ENCODE measurements around the gene DCTN5. TPM values are rescaled to one million over a fixed set of nuclear protein-coding genes. Genes with fewer than 3 reads are reported as not detected.
A peak's percentile ranks its signal among the peaks of the same experiment; 100 is the strongest.

The DCTN5 gene
- total and polyA plus RNA-seq, 2 of the 13 experiments (the other 11 are each of a cell fraction or from before 2014, with no cell fraction given): 105 to 207 TPM

DNA sequence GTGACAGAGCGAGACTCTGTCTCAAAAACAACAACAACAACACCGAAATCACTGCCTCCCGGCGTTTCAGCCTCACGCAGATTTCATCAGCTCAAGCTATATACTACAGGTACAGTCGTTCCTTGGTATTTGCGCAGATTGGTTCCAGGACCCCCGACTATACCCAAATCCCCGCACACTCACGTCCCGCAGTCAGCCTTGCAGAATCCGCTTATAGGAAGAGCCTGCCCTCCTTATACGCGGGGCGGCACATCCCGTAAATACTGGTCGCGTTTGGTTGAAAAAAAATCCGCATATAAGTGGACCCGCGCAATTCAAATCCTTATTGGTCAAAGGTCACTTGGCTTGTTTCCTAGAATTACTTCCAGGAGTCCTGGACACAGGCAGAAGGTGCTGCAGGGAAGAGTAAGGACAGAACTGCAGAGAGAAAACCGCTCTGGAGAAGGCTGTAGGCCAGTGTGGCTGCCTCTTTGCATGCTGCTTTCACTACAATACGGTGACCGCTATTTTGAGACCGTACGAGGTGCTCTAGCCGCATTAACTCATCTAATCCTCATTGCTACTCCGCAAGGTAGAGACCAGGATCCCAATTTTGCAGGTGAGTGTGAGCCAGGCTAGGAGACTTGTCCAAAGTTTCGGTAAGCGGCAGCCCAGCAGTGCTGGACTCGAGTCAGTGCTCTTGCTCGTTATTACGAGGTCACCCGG lies 45.9 kb upstream of the DCTN5 start (continued):
- TF ChIP-seq ATM (IDR thresholded peaks at IDR 0.05; ENCODE audit: borderline replicate concordance): no peak
- no peak; the same call in 1 of the 2 replicates for TF ChIP-seq ZNF264 (CRISPR knock-in tag; IDR thresholded peaks at IDR 0.05)
- TF ChIP-seq BORCS8-MEF2B (CRISPR knock-in tag; IDR thresholded peaks at IDR 0.05): no peak
- no peak for TF ChIP-seq MXI1 (IDR thresholded peaks at IDR 0.05; ENCODE audit: borderline replicate concordance, low read depth, low read length)
- no peak for TF ChIP-seq IRF2 (CRISPR knock-in tag; IDR thresholded peaks at IDR 0.05)
- peak; percentile 3; the same call in 1 of the 2 replicates for TF ChIP-seq FOSL2 (CRISPR knock-in tag; IDR thresholded peaks at IDR 0.05)
- no peak for TF ChIP-seq ZNF343 (CRISPR knock-in tag; IDR thresholded peaks at IDR 0.05)
- TF ChIP-seq EHMT2 (IDR thresholded peaks at IDR 0.05; ENCODE audit: borderline replicate concordance, low read depth, low read length): no peak
- no peak for TF ChIP-seq DR1 (CRISPR knock-in tag; IDR thresholded peaks at IDR 0.05)
- TF ChIP-seq RORA (CRISPR knock-in tag; IDR thresholded peaks at IDR 0.05): no peak
- no peak for TF ChIP-seq MED13 (CRISPR knock-in tag; IDR thresholded peaks at IDR 0.05)
- TF ChIP-seq ATF7 (IDR thresholded peaks at IDR 0.05): no peak
- TF ChIP-seq ATF7 (CRISPR knock-in tag; IDR thresholded peaks at IDR 0.05): no peak; the same call in 1 of the 2 replicates
- no peak for TF ChIP-seq MIXL1 (CRISPR knock-in tag; IDR thresholded peaks at IDR 0.05)
- no peak for TF ChIP-seq NRL (CRISPR knock-in tag; IDR thresholded peaks at IDR 0.05; ENCODE audit: borderline replicate concordance)
- TF ChIP-seq ZNF724P (CRISPR knock-in tag; IDR thresholded peaks at IDR 0.05; ENCODE audit: borderline replicate concordance): no peak
- no peak for TF ChIP-seq CTCF (CRISPR knock-in tag; IDR thresholded peaks at IDR 0.05)
- no peak for TF ChIP-seq CREM (IDR thresholded peaks at IDR 0.05)
- no peak for TF ChIP-seq CREM (CRISPR knock-in tag; IDR thresholded peaks at IDR 0.05)
- TF ChIP-seq ZNF569 (CRISPR knock-in tag; IDR thresholded peaks at IDR 0.05; ENCODE audit: borderline replicate concordance): no peak
- no peak for TF ChIP-seq ZNF629 (CRISPR knock-in tag; conservative IDR thresholded peaks at IDR 0.05)
- no peak for TF ChIP-seq PAF1 (CRISPR knock-in tag; IDR thresholded peaks at IDR 0.05)
- TF ChIP-seq ZFP41 (CRISPR knock-in tag; IDR thresholded peaks at IDR 0.05; ENCODE audit: borderline replicate concordance): no peak
- TF ChIP-seq, protein P1, sequence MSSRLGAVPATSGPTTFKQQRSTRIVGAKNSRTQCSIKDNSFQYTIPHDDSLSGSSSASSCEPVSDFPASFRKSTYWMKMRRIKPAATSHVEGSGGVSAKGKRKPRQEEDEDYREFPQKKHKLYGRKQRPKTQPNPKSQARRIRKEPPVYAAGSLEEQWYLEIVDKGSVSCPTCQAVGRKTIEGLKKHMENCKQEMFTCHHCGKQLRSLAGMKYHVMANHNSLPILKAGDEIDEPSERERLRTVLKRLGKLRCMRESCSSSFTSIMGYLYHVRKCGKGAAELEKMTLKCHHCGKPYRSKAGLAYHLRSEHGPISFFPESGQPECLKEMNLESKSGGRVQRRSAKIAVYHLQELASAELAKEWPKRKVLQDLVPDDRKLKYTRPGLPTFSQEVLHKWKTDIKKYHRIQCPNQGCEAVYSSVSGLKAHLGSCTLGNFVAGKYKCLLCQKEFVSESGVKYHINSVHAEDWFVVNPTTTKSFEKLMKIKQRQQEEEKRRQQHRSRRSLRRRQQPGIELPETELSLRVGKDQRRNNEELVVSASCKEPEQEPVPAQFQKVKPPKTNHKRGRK (CRISPR knock-in tag; IDR thresholded peaks at IDR 0.05): no peak
- TF ChIP-seq ZMYM4 (CRISPR knock-in tag; IDR thresholded peaks at IDR 0.05): no peak
- TF ChIP-seq ZBTB8A (CRISPR knock-in tag; IDR thresholded peaks at IDR 0.05; ENCODE audit: borderline replicate concordance, low read depth): no peak
- TF ChIP-seq ZNF33A (CRISPR knock-in tag; IDR thresholded peaks at IDR 0.05; ENCODE audit: borderline replicate concordance): peak; percentile 79; the same call in 1 of the 2 replicates
- TF ChIP-seq YEATS2 (CRISPR knock-in tag; IDR thresholded peaks at IDR 0.05; ENCODE audit: borderline replicate concordance): no peak
- no peak for TF ChIP-seq FOXJ3 (CRISPR knock-in tag; IDR thresholded peaks at IDR 0.05; ENCODE audit: borderline replicate concordance)
- TF ChIP-seq RFX3 (CRISPR knock-in tag; IDR thresholded peaks at IDR 0.05): no peak
- TF ChIP-seq ISL2 (CRISPR knock-in tag; IDR thresholded peaks at IDR 0.05): 0 out of 2 replicates have a peak, but pooled peaks have one; percentile 12
- TF ChIP-seq ZNF326 (CRISPR knock-in tag; IDR thresholded peaks at IDR 0.05; ENCODE audit: borderline replicate concordance): no peak
